DND-41 (cell line): Measurements from ENCODE around the gene ZNF576.

ENCODE experiments used
- ATAC-seq: fragments of 200-7000 bp; cut with Tn5 transposase; 3 replicates; pipeline ENCODE4 v1.9.1; 2021; ENCODE audit warnings: low read depth; ENCODE audit not compliant: insufficient read depth
- DNase-seq: peaks from one replicate; pipeline ENCODE4 v3.0.0-alpha.2; 2020
- H2AFZ ChIP-seq: 2 replicates; pipeline ENCODE4 v1.6.0; 2012; ENCODE audit warnings: low read depth, low read length
- H3K27ac ChIP-seq: 2 replicates; pipeline ENCODE4 v1.5.1; 2012; ENCODE audit warnings: low read length, inconsistent platforms
- H3K27me3 ChIP-seq: fragments of 200-600 bp; sonication (generic); 2 replicates; pipeline ENCODE4 v1.6.0; 2012; ENCODE audit warnings: low read length, mild to moderate bottlenecking, inconsistent platforms; ENCODE audit not compliant: insufficient read depth, poor library complexity
- H3K36me3 ChIP-seq: 2 replicates; pipeline ENCODE4 v1.5.1; 2012; ENCODE audit warnings: low read length, inconsistent platforms; ENCODE audit not compliant: insufficient read depth
- H3K4me1 ChIP-seq: 2 replicates; pipeline ENCODE4 v1.5.1; 2012; ENCODE audit warnings: mild to moderate bottlenecking, low read length; ENCODE audit not compliant: insufficient read depth
- H3K4me2 ChIP-seq: 2 replicates; pipeline ENCODE4 v1.6.0; 2012; ENCODE audit warnings: mild to moderate bottlenecking, moderate library complexity, low read length, inconsistent platforms; ENCODE audit not compliant: insufficient read depth
- H3K4me3 ChIP-seq, 2 experiments: fragments of 200-600 bp in 1 of 2; shearing (Covaris generic) in 1 of 2; 2 replicates each; pipeline ENCODE4 v1.5.1; 2012 to 2016; ENCODE audit warnings: inconsistent platforms in 2 of 2, low read length in 2 of 2, mild to moderate bottlenecking in 2 of 2, low read depth in 1 of 2, moderate library complexity in 1 of 2
- H3K79me2 ChIP-seq: 2 replicates; pipeline ENCODE4 v1.6.0; 2012; ENCODE audit warnings: low read length, inconsistent platforms; ENCODE audit not compliant: insufficient read depth
- H3K9ac ChIP-seq: 2 replicates; pipeline ENCODE4 v1.6.0; 2012; ENCODE audit warnings: low read depth, mild to moderate bottlenecking, inconsistent platforms, low read length, moderate library complexity
- H3K9me3 ChIP-seq: 2 replicates; pipeline ENCODE4 v1.5.1; 2012; ENCODE audit warnings: low read length, moderate library complexity, mild to moderate bottlenecking, inconsistent platforms; ENCODE audit not compliant: insufficient read depth, severe bottlenecking
- H4K20me1 ChIP-seq: 2 replicates; pipeline ENCODE4 v1.6.0; 2012; ENCODE audit warnings: low read length; ENCODE audit not compliant: insufficient read depth
- CTCF ChIP-seq: IDR thresholded peaks from 2 replicates; pipeline ENCODE4 v1.5.1; 2012; ENCODE audit warnings: borderline replicate concordance, low read length, moderate library complexity, mild to moderate bottlenecking; ENCODE audit not compliant: poor library complexity, severe bottlenecking; ENCODE audit errors: extremely low read depth
- EZH2 ChIP-seq: IDR thresholded peaks from 3 replicates; pipeline ENCODE4 v1.6.1; 2012; ENCODE audit warnings: borderline replicate concordance, low read depth, mild to moderate bottlenecking, moderate library complexity, low read length, inconsistent platforms; ENCODE audit not compliant: severe bottlenecking

Gene ZNF576

GRCh38 chr19:43607238-43608205 is 11.1 kb downstream of the ZNF576 start:
- no peak overlapping the region for H2AFZ ChIP-seq
- H3K27me3 ChIP-seq, result no peaks in the 10 kb centered on the region
- peaks cover 76% of the 10 kb centered on the region for H3K36me3 ChIP-seq
- H3K9me3 ChIP-seq, result no peaks in the 10 kb centered on the region
- no peak overlapping the region for H3K9ac ChIP-seq
- H3K79me2 ChIP-seq, result peaks cover 39% of the 10 kb centered on the region
- no peak for ATAC-seq
- TF ChIP-seq CTCF (no peak), EZH2 (no peak)
- H3K27ac ChIP-seq, result no peak overlapping the region
- H4K20me1 ChIP-seq, result peaks cover 39% of the 10 kb centered on the region
- H3K4me1 ChIP-seq, result no peaks in the 10 kb centered on the region
- no peak overlapping the region for H3K4me3 ChIP-seq
- no peak overlapping the region for H3K4me2 ChIP-seq
- no peak for DNase-seq

GRCh38 chr19:43609872-43610271 is 13.5 kb downstream of the ZNF576 start:
- Histone ChIP-seq H3K9ac (no peak overlapping the region), H3K4me3 (no peak overlapping the region), H3K79me2 (peaks cover 63% of the 10 kb centered on the region), H3K27ac (no peak overlapping the region), H3K4me1 (no peaks in the 10 kb centered on the region), H3K4me2 (no peak overlapping the region), H4K20me1 (peaks cover 57% of the 10 kb centered on the region), H3K9me3 (no peaks in the 10 kb centered on the region), H3K27me3 (no peaks in the 10 kb centered on the region), H2AFZ (no peak overlapping the region), H3K36me3 (peaks cover 88% of the 10 kb centered on the region)
- ATAC-seq (no peak), DNase-seq (no peak)
- TF ChIP-seq EZH2 (no peak), CTCF (no peak)

- peaks cover 84% of the 10 kb centered on the region for H3K36me3 ChIP-seq
Observed at GRCh38 chr19:43610493-43610892, 14.1 kb downstream of the ZNF576 start.

More at GRCh38 chr19:43610493-43610892, 14.1 kb downstream of the ZNF576 start:
- Histone ChIP-seq H3K27me3 (no peaks in the 10 kb centered on the region), H3K4me3 (no peak overlapping the region), H2AFZ (no peak overlapping the region), H3K9ac (no peak overlapping the region), H3K4me2 (no peak overlapping the region), H3K27ac (no peak overlapping the region), H3K9me3 (no peaks in the 10 kb centered on the region), H3K4me1 (no peaks in the 10 kb centered on the region), H3K79me2 (peaks cover 69% of the 10 kb centered on the region), H4K20me1 (peaks cover 60% of the 10 kb centered on the region)
- TF ChIP-seq EZH2 (no peak), CTCF (no peak)
- no peak for DNase-seq
- ATAC-seq, result no peak
